Endothelial cell of umbilical vein (primary cell): ENCODE results near the gene ZPBP2. TPM values are rescaled to one million over a fixed set of nuclear protein-coding genes. Genes with fewer than 3 reads are reported as not detected.

Source experiments
- BruUV-seq: library from RNA; stranded (reverse); fragments of 400-500 nt; replicated peaks from 2 replicates; lab custom pipeline; 2021; lab: Mats Ljungman, UMichigan
- CTCF ChIA-PET: fragments of 300-600, 350-600 bp; sonication (Branson Sonifier 250); formaldehyde crosslinking; loops from one replicate; lab custom pipeline; 2021; ENCODE audit warnings: antibody characterized with exemption, inconsistent platforms; lab: Charles Lee
- POLR2A ChIA-PET: fragments of 300-600, 350-600 bp; sonication (Branson Sonifier 250); formaldehyde crosslinking; loops from one replicate; lab custom pipeline; 2021; ENCODE audit warnings: antibody characterized with exemption, inconsistent platforms; lab: Charles Lee
- DNase-seq: peaks from one replicate; pipeline ENCODE4 v3.0.0-alpha.2; 2011; ENCODE audit warnings: low read depth, low spot score
- FAIRE-seq: peaks from 2 replicates; lab custom pipeline; 2011; peaks lifted over from hg19 to GRCh38; lab: Jason Lieb, UNC
- H2AFZ ChIP-seq: 2 replicates; pipeline ENCODE4 v1.6.0; 2012; ENCODE audit warnings: low read depth, low read length, control low read depth, inconsistent platforms
- H3K27ac ChIP-seq: 2 replicates; pipeline ENCODE4 v1.5.1; 2011; ENCODE audit warnings: low read depth, mild to moderate bottlenecking, control low read depth, low read length, moderate library complexity; ENCODE audit not compliant: insufficient read depth
- H3K27me3 ChIP-seq, 2 experiments: 2 replicates each; pipeline versions ENCODE4 v1.6.0 to v1.6.1; 2011; ENCODE audit warnings: low read length in 2 of 2, mixed read lengths in 1 of 2; ENCODE audit not compliant: control insufficient read depth in 2 of 2, insufficient read depth in 2 of 2
- H3K36me3 ChIP-seq, 2 experiments: 2 replicates in 1 of 2; 3 replicates in 1 of 2; pipeline ENCODE4 v1.5.1; 2011; ENCODE audit warnings: low read length in 2 of 2, mild to moderate bottlenecking in 1 of 2, moderate library complexity in 1 of 2; ENCODE audit not compliant: control insufficient read depth in 2 of 2, insufficient read depth in 2 of 2; ENCODE audit errors: extremely low read depth in 1 of 2
- H3K4me1 ChIP-seq: 3 replicates; pipeline ENCODE4 v1.5.1; 2011; ENCODE audit warnings: mild to moderate bottlenecking, low read length; ENCODE audit not compliant: control insufficient read depth, insufficient read depth; ENCODE audit errors: extremely low read depth
- H3K4me2 ChIP-seq: 2 replicates; pipeline ENCODE4 v1.6.1; 2011; ENCODE audit warnings: low read length, control low read depth, mixed read lengths; ENCODE audit not compliant: insufficient read depth
- H3K4me3 ChIP-seq, 3 experiments: fragments of 200-600 bp in 1 of 3; sonication (generic), shearing (Covaris generic) in 1 of 3; replicated peaks in 1 of 3; 2 replicates each; pipeline ENCODE4 v1.5.1; 2011 to 2016; ENCODE audit warnings: control low read depth in 3 of 3, low read length in 3 of 3, mild to moderate bottlenecking in 2 of 3, inconsistent platforms in 1 of 3, low read depth in 1 of 3, moderate library complexity in 1 of 3; ENCODE audit not compliant: insufficient read depth in 1 of 3
- H3K79me2 ChIP-seq: 2 replicates; pipeline ENCODE4 v1.6.0; 2012; ENCODE audit warnings: low read length, inconsistent platforms; ENCODE audit not compliant: control insufficient read depth, insufficient read depth
- H3K9ac ChIP-seq: replicated peaks from 2 replicates; pipeline ENCODE3; 2011; ENCODE audit warnings: low read length, control low read depth; ENCODE audit not compliant: insufficient read depth; ENCODE audit errors: extremely low read depth
- H3K9me1 ChIP-seq: replicated peaks from 3 replicates; pipeline ENCODE4 v1.6.0; 2011; ENCODE audit warnings: mild to moderate bottlenecking, low read length; ENCODE audit not compliant: control insufficient read depth, insufficient read depth; ENCODE audit errors: extremely low read depth
- H3K9me3 ChIP-seq: replicated peaks from 2 replicates; pipeline ENCODE4 v1.5.1; 2012; ENCODE audit warnings: low read length, inconsistent platforms; ENCODE audit not compliant: control insufficient read depth, insufficient read depth
- H4K20me1 ChIP-seq: replicated peaks from 2 replicates; pipeline ENCODE3; 2011; ENCODE audit warnings: mild to moderate bottlenecking, low read length; ENCODE audit not compliant: control insufficient read depth, insufficient read depth; ENCODE audit errors: extremely low read depth
- CTCF ChIP-seq, 2 donors: IDR thresholded peaks; 1 replicate in 1 of 2; 2 replicates in 1 of 2; pipeline ENCODE4 v1.5.1; 2011; ENCODE audit warnings: low read length in 2 of 2, mild to moderate bottlenecking in 2 of 2, moderate library complexity in 2 of 2, control low read depth in 1 of 2, inconsistent platforms in 1 of 2, low read depth in 1 of 2; ENCODE audit not compliant: insufficient read depth in 1 of 2; ENCODE audit errors: extremely low read depth in 1 of 2
- EZH2 ChIP-seq: IDR thresholded peaks from 2 replicates; pipeline ENCODE4 v1.6.1; 2012; ENCODE audit warnings: borderline replicate concordance, low read depth, mild to moderate bottlenecking, moderate library complexity, low read length, inconsistent platforms; ENCODE audit not compliant: severe bottlenecking
- FOS ChIP-seq: IDR thresholded peaks from 2 replicates; pipeline ENCODE4 v1.6.1; 2011; ENCODE audit warnings: mild to moderate bottlenecking, low read length, moderate library complexity, borderline replicate concordance; ENCODE audit not compliant: insufficient read depth
- GATA2 ChIP-seq: IDR thresholded peaks from 2 replicates; pipeline ENCODE4 v1.7.0; 2011; ENCODE audit warnings: low read depth, mild to moderate bottlenecking, moderate library complexity, mixed read lengths, low read length; ENCODE audit not compliant: insufficient read length, insufficient read depth
- JUN ChIP-seq: IDR thresholded peaks from 2 replicates; pipeline ENCODE4 v1.6.1; 2011; ENCODE audit warnings: borderline replicate concordance, low read depth; ENCODE audit not compliant: insufficient read length, insufficient read depth
- MYC ChIP-seq: IDR thresholded peaks from one replicate; pipeline ENCODE4 v1.6.1; 2011; ENCODE audit warnings: mild to moderate bottlenecking, low read depth, low read length
- POLR2A ChIP-seq: IDR thresholded peaks from 2 replicates; pipeline ENCODE4 v1.6.1; 2012; ENCODE audit warnings: low read depth, mild to moderate bottlenecking, control low read depth, low read length
- POLR2AphosphoS5 ChIP-seq: IDR thresholded peaks from 2 replicates; pipeline ENCODE4 v1.6.1; 2012; ENCODE audit warnings: low read depth, mild to moderate bottlenecking, control low read depth, low read length, moderate library complexity; ENCODE audit not compliant: insufficient read depth
- dilution Hi-C: fragments of 300-500 bp; cut with MboI; formaldehyde crosslinking; loops from one replicate; pipeline ENCODE4 v1.15.0; 2019; ENCODE audit warnings: low sequenced_read_pairs; ENCODE audit not compliant: extremely low pct_ligation_motif_present
- intact Hi-C: fragments of 100-400 bp; cut with micrococcal nuclease; formaldehyde crosslinking; loops from one replicate; pipeline ENCODE4 v1.10.0; 2022
- polyA plus RNA-seq, 4 experiments: library from polyadenylated mRNA; depleted of rRNA in 3 of 4; stranded (reverse) in 3 of 4; unstranded in 1 of 4; fragments of >200 nt; gene quantifications; 2 replicates each; pipeline versions ENCODE4 v1.2.1 to v1.2.3, GENCODE V29; 2011 to 2012; ENCODE audit warnings: missing spikeins in 1 of 4
- total RNA-seq: library from RNA; stranded (reverse); gene quantifications from 2 replicates; pipeline ENCODE4 v1.2.3, GENCODE V29; 2021
- TF ChIP-seq, protein P1 (sequence below): IDR thresholded peaks from 2 replicates; pipeline ENCODE4 v1.6.1; 2011; ENCODE audit not compliant: insufficient read depth, insufficient read length

Gene ZPBP2
- total and polyA plus RNA-seq, 2 donors (not counting 3 experiments of a cell fraction or from before 2014, with no cell fraction given): not detected

DNA sequence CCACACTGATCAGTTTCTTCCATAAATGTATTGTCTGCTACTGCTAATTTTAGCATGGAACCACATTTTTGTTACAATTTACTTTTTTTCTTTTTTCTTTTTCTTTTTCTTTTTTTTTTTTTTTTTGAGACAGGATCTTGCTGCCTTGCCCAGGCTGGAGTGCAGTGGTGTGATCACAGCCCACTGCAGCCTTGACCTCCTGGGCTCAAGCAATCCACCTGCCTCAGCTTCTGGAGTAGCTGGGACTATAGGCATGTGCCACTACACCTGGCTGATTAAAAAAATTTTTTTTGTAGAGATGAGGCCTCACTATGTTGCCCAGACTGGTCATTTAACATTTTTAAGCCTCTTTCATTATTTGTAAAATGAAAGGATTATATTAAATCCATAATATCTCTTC, 19.1 kb downstream of the ZPBP2 start:
- Histone ChIP-seq H3K79me2 (no peaks in the 10 kb centered on the region), H3K9me1 (no peaks in the 10 kb centered on the region), H3K27ac (no peak overlapping the region), H3K27me3 (peaks cover 6 to 16% of the 10 kb centered on the region in 2 experiments), H3K4me1 (no peaks in the 10 kb centered on the region), H3K4me2 (no peak overlapping the region), H3K9ac (no peak overlapping the region), H4K20me1 (no peaks in the 10 kb centered on the region), H3K4me3 (no peak overlapping the region), H2AFZ (no peak overlapping the region), H3K9me3 (no peaks in the 10 kb centered on the region), H3K36me3 (no peaks in the 10 kb centered on the region)
- dilution Hi-C loops: no loop called here
- TF ChIP-seq GATA2 (no peak), POLR2AphosphoS5 (no peak), FOS (no peak), MYC (no peak), JUN (no peak), CTCF (IDR thresholded peaks at IDR 0.05; ENCODE audit: extremely low read depth in 1 of 2, insufficient read depth in 1 of 2, low read depth in 1 of 2, low read length in 2 of 2) (no peak), POLR2A (no peak), EZH2 (no peak)
- TF ChIP-seq, protein P1, sequence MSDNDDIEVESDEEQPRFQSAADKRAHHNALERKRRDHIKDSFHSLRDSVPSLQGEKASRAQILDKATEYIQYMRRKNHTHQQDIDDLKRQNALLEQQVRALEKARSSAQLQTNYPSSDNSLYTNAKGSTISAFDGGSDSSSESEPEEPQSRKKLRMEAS: no peak
- FAIRE-seq (no peak), DNase-seq (no peak)
- ChIA-PET POLR2A (no interaction called here), CTCF (no interaction called here)
- BruUV-seq: no TSS peak
- intact Hi-C loops: no loop called here
